Loucy (cell line): ENCODE data around the gene IGFBP5.

Experiments used
- H2AFZ ChIP-seq: fragments of 200-600 bp; sonication (generic); 2 replicates; pipeline ENCODE4 v1.6.0; 2016; ENCODE audit warnings: antibody characterized with exemption, mild to moderate bottlenecking, low read length, moderate library complexity
- H3F3A ChIP-seq: fragments of 200-600 bp; 2 replicates; pipeline ENCODE4 v1.6.0; 2016; ENCODE audit warnings: antibody characterized with exemption, low read depth, mild to moderate bottlenecking
- H3K27me3 ChIP-seq: fragments of 200-600 bp; sonication (generic); 2 replicates; pipeline ENCODE4 v1.6.1; 2014; ENCODE audit warnings: low read length, mild to moderate bottlenecking; ENCODE audit not compliant: insufficient read depth, poor library complexity, severe bottlenecking
- H3K36me3 ChIP-seq: fragments of 200-600 bp; sonication (generic); 2 replicates; pipeline ENCODE4 v1.6.1; 2016; ENCODE audit warnings: low read length; ENCODE audit not compliant: insufficient read depth
- H3K4me1 ChIP-seq: fragments of 200-600 bp; sonication (generic); 2 replicates; pipeline ENCODE4 v1.5.1; 2014; ENCODE audit warnings: low read length, mild to moderate bottlenecking; ENCODE audit not compliant: insufficient read depth, poor library complexity, severe bottlenecking
- H3K4me2 ChIP-seq: fragments of 200-600 bp; sonication (generic); 2 replicates; pipeline ENCODE4 v1.6.0; 2014; ENCODE audit warnings: antibody characterized with exemption, low read length, low read depth, mild to moderate bottlenecking; ENCODE audit not compliant: poor library complexity, severe bottlenecking
- H3K4me3 ChIP-seq: fragments of 200-600 bp; sonication (generic); 2 replicates; pipeline ENCODE4 v1.5.1; 2014; ENCODE audit warnings: low read length, mild to moderate bottlenecking, mixed read lengths; ENCODE audit not compliant: poor library complexity, severe bottlenecking
- H3K79me2 ChIP-seq: fragments of 200-600 bp; sonication (generic); 2 replicates; pipeline ENCODE4 v1.6.1; 2014; ENCODE audit warnings: low read length; ENCODE audit not compliant: insufficient read depth
- H3K9ac ChIP-seq: fragments of 200-600 bp; sonication (generic); 2 replicates; pipeline ENCODE4 v1.6.0; 2014; ENCODE audit warnings: mild to moderate bottlenecking, low read depth, low read length, moderate library complexity; ENCODE audit not compliant: poor library complexity, severe bottlenecking
- H3K9me2 ChIP-seq: fragments of 200-600 bp; sonication (generic); replicated peaks from 2 replicates; pipeline ENCODE4 v1.6.1; 2016; ENCODE audit warnings: low read depth, low read length, mixed read lengths
- H3K9me3 ChIP-seq: fragments of 200-600 bp; sonication (generic); 2 replicates; pipeline ENCODE4 v1.6.1; 2014; ENCODE audit warnings: mild to moderate bottlenecking, antibody characterized with exemption, low read length, low read depth; ENCODE audit not compliant: insufficient read depth
- H4K20me1 ChIP-seq: fragments of 200-600 bp; sonication (generic); 2 replicates; pipeline ENCODE4 v1.6.0; 2014; ENCODE audit warnings: antibody characterized with exemption, low read length, mild to moderate bottlenecking; ENCODE audit not compliant: insufficient read depth, poor library complexity, severe bottlenecking
- EZH2phosphoT487 ChIP-seq: fragments of 200-600 bp; IDR thresholded peaks from 2 replicates; pipeline ENCODE4 v1.6.1; 2018; ENCODE audit warnings: antibody characterized with exemption, mild to moderate bottlenecking, moderate library complexity, borderline replicate concordance
- TF ChIP-seq, protein P1 (sequence below): fragments of 200-600 bp; sonication (generic); conservative IDR thresholded peaks from 2 replicates; pipeline ENCODE4 v1.5.1; 2014; ENCODE audit warnings: mild to moderate bottlenecking, antibody characterized with exemption, low read length

The IGFBP5 gene

GRCh38 chr2:216717907-216718615, 22.7 kb upstream of the IGFBP5 start:
- no peak overlapping the region for H3K4me3 ChIP-seq
- no peak overlapping the region for H3K9ac ChIP-seq
- no peaks in the 10 kb centered on the region for H3F3A ChIP-seq
- no peaks in the 10 kb centered on the region for H3K4me1 ChIP-seq
- H3K36me3 ChIP-seq = no peaks in the 10 kb centered on the region
- H4K20me1 ChIP-seq = no peaks in the 10 kb centered on the region
- no peak overlapping the region for H3K4me2 ChIP-seq
- no peaks in the 10 kb centered on the region for H3K9me3 ChIP-seq
- H3K27me3 ChIP-seq = no peaks in the 10 kb centered on the region
- H2AFZ ChIP-seq = no peak overlapping the region
- no peaks in the 10 kb centered on the region for H3K79me2 ChIP-seq
- H3K9me2 ChIP-seq = no peaks in the 10 kb centered on the region
- TF ChIP-seq, protein P1, sequence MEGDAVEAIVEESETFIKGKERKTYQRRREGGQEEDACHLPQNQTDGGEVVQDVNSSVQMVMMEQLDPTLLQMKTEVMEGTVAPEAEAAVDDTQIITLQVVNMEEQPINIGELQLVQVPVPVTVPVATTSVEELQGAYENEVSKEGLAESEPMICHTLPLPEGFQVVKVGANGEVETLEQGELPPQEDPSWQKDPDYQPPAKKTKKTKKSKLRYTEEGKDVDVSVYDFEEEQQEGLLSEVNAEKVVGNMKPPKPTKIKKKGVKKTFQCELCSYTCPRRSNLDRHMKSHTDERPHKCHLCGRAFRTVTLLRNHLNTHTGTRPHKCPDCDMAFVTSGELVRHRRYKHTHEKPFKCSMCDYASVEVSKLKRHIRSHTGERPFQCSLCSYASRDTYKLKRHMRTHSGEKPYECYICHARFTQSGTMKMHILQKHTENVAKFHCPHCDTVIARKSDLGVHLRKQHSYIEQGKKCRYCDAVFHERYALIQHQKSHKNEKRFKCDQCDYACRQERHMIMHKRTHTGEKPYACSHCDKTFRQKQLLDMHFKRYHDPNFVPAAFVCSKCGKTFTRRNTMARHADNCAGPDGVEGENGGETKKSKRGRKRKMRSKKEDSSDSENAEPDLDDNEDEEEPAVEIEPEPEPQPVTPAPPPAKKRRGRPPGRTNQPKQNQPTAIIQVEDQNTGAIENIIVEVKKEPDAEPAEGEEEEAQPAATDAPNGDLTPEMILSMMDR = no peak
- no peak for TF ChIP-seq EZH2phosphoT487

DNA sequence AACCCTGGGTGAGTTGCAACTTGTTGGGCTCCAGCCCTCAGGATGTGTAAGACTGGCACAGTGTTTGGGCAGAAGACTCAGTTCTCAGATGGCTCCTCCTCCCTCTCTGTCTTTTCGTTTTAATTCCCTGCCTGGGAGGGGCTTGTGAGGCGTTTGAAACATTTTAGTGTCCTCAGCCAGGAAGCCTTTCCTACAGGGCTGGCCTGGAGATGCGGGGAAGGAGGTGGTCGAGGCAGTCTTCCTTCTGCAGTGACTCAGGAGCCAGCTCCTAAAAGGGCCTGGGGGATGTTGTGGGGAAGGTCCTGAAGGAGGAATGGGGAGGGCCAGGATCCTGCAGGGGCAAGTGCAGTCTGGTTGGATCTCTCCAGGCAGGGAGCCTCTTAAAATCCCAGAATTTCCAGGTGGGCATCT, 22.1 kb upstream of the IGFBP5 start:
- Histone ChIP-seq H2AFZ (no peak overlapping the region), H3K9ac (no peak overlapping the region), H3F3A (no peaks in the 10 kb centered on the region), H3K4me1 (no peaks in the 10 kb centered on the region), H3K27me3 (no peaks in the 10 kb centered on the region), H3K36me3 (no peaks in the 10 kb centered on the region), H3K9me3 (no peaks in the 10 kb centered on the region), H3K4me3 (no peak overlapping the region), H3K79me2 (no peaks in the 10 kb centered on the region), H4K20me1 (no peaks in the 10 kb centered on the region), H3K4me2 (no peak overlapping the region), H3K9me2 (no peaks in the 10 kb centered on the region)
- TF ChIP-seq, protein P1 = no peak
- no peak for TF ChIP-seq EZH2phosphoT487

DNA sequence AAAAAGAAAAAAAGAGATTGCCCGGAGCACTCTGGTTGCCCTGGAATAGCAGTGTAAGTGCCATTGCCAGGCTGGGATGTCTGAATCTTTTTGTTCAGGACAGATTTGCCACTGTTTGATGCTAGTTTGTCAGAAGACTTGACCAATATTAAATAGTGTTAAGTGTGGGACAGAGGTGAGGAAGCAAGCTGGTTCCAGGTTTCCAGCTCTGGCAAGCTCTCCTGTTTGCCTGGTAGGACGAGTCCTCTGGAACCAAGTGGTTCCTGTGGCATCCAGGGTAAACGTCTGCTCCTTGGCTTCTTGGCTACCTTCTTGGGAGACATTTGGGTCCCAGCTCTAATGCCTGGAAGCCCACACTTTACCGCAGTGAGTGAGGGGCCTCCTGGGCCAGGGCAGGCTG, 20.8 kb upstream of the IGFBP5 start:
- Histone ChIP-seq H3K4me1 (no peaks in the 10 kb centered on the region), H3K4me3 (no peak overlapping the region), H3K79me2 (no peaks in the 10 kb centered on the region), H3K27me3 (no peaks in the 10 kb centered on the region), H4K20me1 (no peaks in the 10 kb centered on the region), H3K9me3 (no peaks in the 10 kb centered on the region), H3F3A (no peaks in the 10 kb centered on the region), H3K36me3 (no peaks in the 10 kb centered on the region), H3K4me2 (no peak overlapping the region), H2AFZ (no peak overlapping the region), H3K9ac (no peak overlapping the region), H3K9me2 (no peaks in the 10 kb centered on the region)
- no peak for TF ChIP-seq EZH2phosphoT487
- TF ChIP-seq, protein P1 = no peak
